Heart right ventricle (tissue), 16 donors: ENCODE data around the gene C5AR1. TPM values are rescaled to one million over a fixed set of nuclear protein-coding genes. Genes with fewer than 3 reads are reported as not detected.
"Not testable (repeated sequence)": the region's sequence is repeated elsewhere in the genome, so short reads cannot be mapped to it uniquely, and the experiment has no call there.

ENCODE experiments used
- ATAC-seq, 8 donors: fragments of 200-7000 bp; cut with Tn5 transposase; one replicate each; pipeline ENCODE4 v1.9.1; 2020; ENCODE audit warnings: mild to moderate bottlenecking in 8 of 8, moderate library complexity in 8 of 8, moderate number of reproducible peaks in 1 of 8
- DNase-seq, 2 donors: peaks; one replicate each; pipeline ENCODE4 v3.0.0-alpha.2; 2020
- H3K27ac ChIP-seq, 10 donors: fragments of 200-600 bp; sonication (generic) in 2 of 10; one replicate each; pipeline versions ENCODE4 v1.5.0 to v1.8.0; 2020 to 2022; ENCODE audit warnings: mild to moderate bottlenecking in 3 of 10
- H3K27me3 ChIP-seq, 7 donors: fragments of 200-600 bp; one replicate each; pipeline ENCODE4 v1.8.0; 2021 to 2022; ENCODE audit warnings: mild to moderate bottlenecking in 2 of 7
- H3K36me3 ChIP-seq, 9 donors: fragments of 200-600 bp; sonication (generic) in 1 of 9; one replicate each; pipeline versions ENCODE4 v1.5.0 to v1.8.0; 2020 to 2022; ENCODE audit warnings: mild to moderate bottlenecking in 2 of 9
- H3K4me1 ChIP-seq, 9 donors: fragments of 200-600 bp; sonication (generic) in 1 of 9; one replicate each; pipeline versions ENCODE4 v1.5.0 to v1.8.0; 2020 to 2022; ENCODE audit warnings: mild to moderate bottlenecking in 4 of 9
- H3K4me3 ChIP-seq, 10 donors: fragments of 200-600 bp; sonication (generic) in 2 of 10; one replicate each; pipeline versions ENCODE4 v1.5.0 to v1.8.0; 2020 to 2022; ENCODE audit warnings: mild to moderate bottlenecking in 7 of 10, moderate library complexity in 2 of 10
- H3K9me3 ChIP-seq, 11 donors: fragments of 200-600 bp in 10 of 11; sonication (generic) in 2 of 11; one replicate each; pipeline versions ENCODE4 v1.5.0 to v1.8.0; 2013 to 2022; ENCODE audit warnings: mild to moderate bottlenecking in 2 of 11, control low read depth in 1 of 11, moderate library complexity in 1 of 11
- CTCF ChIP-seq, 9 donors: fragments of 200-600 bp; sonication (generic) in 2 of 9; IDR thresholded peaks; one replicate each; pipeline versions ENCODE4 v1.5.0 to v1.8.0; 2021 to 2022; ENCODE audit warnings: antibody characterized with exemption in 9 of 9, mild to moderate bottlenecking in 5 of 9, moderate library complexity in 1 of 9
- WGBS, 2 donors: extraction: QIAGEN DNeasy Blood & Tissue Kit; methylation state at CpG; one replicate each; pipeline ENCODE4 v1.1.7; 2013; ENCODE audit warnings: inconsistent platforms in 1 of 2; 5-methylcytosine and 5-hydroxymethylcytosine counted together
- intact Hi-C, 10 donors: fragments of 100-400 bp; cut with DNase I; formaldehyde crosslinking; loops; one replicate each; pipeline versions ENCODE4 v1.11.1 to v1.14.2; 2022
- polyA plus RNA-seq, 2 donors: library from polyadenylated mRNA; stranded (reverse); fragments of 200-250 nt; gene quantifications; one replicate each; pipeline ENCODE4 v1.2.3, GENCODE V29; 2013
- total RNA-seq, 10 donors: library from RNA; stranded (reverse); fragmentation: NEBNext Ultra II Directional in 3 of 10; extraction: Animal tissue kit (Norgen Biotek cat#: 25700) in 3 of 10; gene quantifications; one replicate each; pipeline versions ENCODE4 v1.2.1 to v1.2.4, GENCODE V29; 2021 to 2023
- donor health status: Arrhythmogenic right ventricular cardiomyopathy.
- donor health status: ischemic (EF 13 %, LVEDD 7.1; RV severe dilation, severe dysfunction).
- donor health status: healthy with polysubstance abuse.
- donor health status: DM: no; HTN: yes; CAD: no.
- donor health status: DM: no; HTN: no; CAD: no.
- donor health status: ischemic (EF 25% LVEDD 6.9; RV normal size, moderate dysfunction).
- donor health status: ischemic (EF 25% LVEDD 5.7; RV mildly dilated, moderate dysfunction).
- donor health status: healthy.
- donor health status: DM: yes; HTN: yes; CAD: no.
- donor health status: Ischemic cardiomyopathy.
- donor health status: ischemic (EF 35%, LVEDD 5.7; RV mildly dilated, moderate dysfunction).
- donor health status: nonischemic (EF 11% LVEDD 7.7; RV severe dilation, severe dysfunction).
- donor health status: DM: yes; HTN: yes; CAD: no.
- donor health status: PGD.
- donor health status: ischemic (EF 29% LVEDD 5.4; RV normal size, mild dysfunction).
- donor health status: nonischemic (EF 23%, LVEDD 6.1; RV moderate dilation, normal function).

C5AR1 gene
- total and polyA plus RNA-seq, 12 donors = 1.7 to 18.6 (median 6.8) TPM

- peaks cover 0 to 22% (median 0%) of the 10 kb centered on the region in 9 donors for H3K36me3 ChIP-seq
- H3K4me3 ChIP-seq = no peak overlapping the region
- 45 to 49% methylated on average over 9 of the region's 9 CpGs for WGBS, 2 donors
- H3K27ac ChIP-seq = peak overlapping the region in 6 of 10 donors; percentile 30 to 88 (median 58)
- TF ChIP-seq CTCF (IDR thresholded peaks at IDR 0.05) = no peak
- peaks cover 0 to 5% (median 0%) of the 10 kb centered on the region in 11 donors for H3K9me3 ChIP-seq
- intact Hi-C loops = no loop called here
- peak in 1 of 2 donors; percentile 44 for DNase-seq
- peak; percentile 67 to 91 (median 86) for ATAC-seq
- peaks cover 0 to 37% (median 0%) of the 10 kb centered on the region in 9 donors for H3K4me1 ChIP-seq
- peaks cover 0 to 52% (median 17%) of the 10 kb centered on the region in 7 donors for H3K27me3 ChIP-seq
Observed at GRCh38 chr19:47324502-47324901, 14.8 kb downstream of the C5AR1 start.

GRCh38 chr19:47330466-47330869 is 20.8 kb downstream of the C5AR1 start:
- Histone ChIP-seq H3K36me3 (no peaks in the 10 kb centered on the region), H3K27ac (peak overlapping the region in 8 of 10 donors; percentile 36 to 91 (median 72)), H3K9me3 (no peaks in the 10 kb centered on the region), H3K4me1 (peaks cover 0 to 43% (median 0%) of the 10 kb centered on the region in 9 donors), H3K27me3 (peaks cover 0 to 27% (median 0%) of the 10 kb centered on the region in 7 donors), H3K4me3 (peak overlapping the region in 7 of 10 donors; percentile 7 to 40 (median 22))
- no peak for TF ChIP-seq CTCF (IDR thresholded peaks at IDR 0.05)
- intact Hi-C loops = no loop called here
- 38 to 52% methylated on average over 9 of the region's 9 CpGs for WGBS, 2 donors
- ATAC-seq = peak in 7 of 8 donors; percentile 59 to 85 (median 74)
- no peak for DNase-seq

GRCh38 chr19:47331490-47331889 is 21.8 kb downstream of the C5AR1 start:
- H3K27me3 ChIP-seq = peaks cover 0 to 21% (median 0%) of the 10 kb centered on the region in 7 donors
- no peaks in the 10 kb centered on the region for H3K9me3 ChIP-seq
- WGBS, 2 donors = 91 to 92% methylated on average over 6 of the region's 6 CpGs
- H3K4me3 ChIP-seq = no peak overlapping the region
- TF ChIP-seq CTCF (IDR thresholded peaks at IDR 0.05) = no peak
- ATAC-seq (no peak), DNase-seq (no peak)
- peak overlapping the region in 4 of 10 donors; percentile 31 to 91 (median 58) for H3K27ac ChIP-seq
- intact Hi-C loops = no loop called here
- peaks cover 0 to 52% (median 0%) of the 10 kb centered on the region in 9 donors for H3K4me1 ChIP-seq
- no peaks in the 10 kb centered on the region for H3K36me3 ChIP-seq

- intact Hi-C loops = no loop called here
- Histone ChIP-seq H3K27me3 (peaks cover 0 to 20% (median 0%) of the 10 kb centered on the region in 7 donors), H3K4me1 (peaks cover 0 to 57% (median 0%) of the 10 kb centered on the region in 9 donors), H3K9me3 (no peaks in the 10 kb centered on the region), H3K4me3 (no peak within 1 kb of the TSS), H3K27ac (peak within 1 kb of the TSS in 5 of 10 donors; percentile 19 to 91 (median 78)), H3K36me3 (no peaks in the 10 kb centered on the region)
- ATAC-seq (peak in 4 of 8 donors; percentile 33 to 41 (median 37)), DNase-seq (no peak)
- WGBS, 2 donors = 46 to 51% methylated on average over 18 of the region's 18 CpGs
- TF ChIP-seq CTCF (IDR thresholded peaks at IDR 0.05) = no peak
Observed at GRCh38 chr19:47331931-47332547, 22.4 kb downstream of the C5AR1 start, which contains the start of gene C5AR2. TSS of gene C5AR2 (plus strand) at chr19:47332175. CDS start at chr19:47340800, 8,625 bp downstream.

GRCh38 chr19:47336765-47337718 is 27.4 kb downstream of the C5AR1 start:
- peak overlapping the region in 5 of 10 donors; percentile 8 to 52 (median 15) for H3K4me3 ChIP-seq
- DNase-seq = peak; percentile 38 to 45
- H3K4me1 ChIP-seq = peaks cover 0 to 28% (median 0%) of the 10 kb centered on the region in 9 donors
- peak; percentile 65 to 82 (median 70) for ATAC-seq
- H3K27me3 ChIP-seq, intact Hi-C loops, H3K9me3 ChIP-seq: not testable (repeated sequence)
- H3K36me3 ChIP-seq = peaks cover 0 to 15% (median 0%) of the 10 kb centered on the region in 9 donors
- 73 to 80% methylated on average over 18 of the region's 18 CpGs for WGBS, 2 donors
- peak overlapping the region in 4 of 10 donors; percentile 4 to 90 (median 34) for H3K27ac ChIP-seq
